BLaER1 (cell line): ENCODE measurements around the gene MT2A.

Experiments
- H3K27ac ChIP-seq: shearing (Covaris generic); formaldehyde crosslinking; 2 replicates; pipeline ENCODE4 v1.8.1; 2022
- H3K27me3 ChIP-seq: shearing (Covaris generic); formaldehyde crosslinking; 2 replicates; pipeline ENCODE4 v1.8.1; 2022
- H3K36me3 ChIP-seq: shearing (Covaris generic); formaldehyde crosslinking; 2 replicates; pipeline ENCODE4 v1.8.1; 2022
- H3K4me1 ChIP-seq: shearing (Covaris generic); formaldehyde crosslinking; 2 replicates; pipeline ENCODE4 v1.8.1; 2022
- H3K4me2 ChIP-seq: shearing (Covaris generic); formaldehyde crosslinking; 2 replicates; pipeline ENCODE4 v1.8.1; 2022
- H3K4me3 ChIP-seq: shearing (Covaris generic); formaldehyde crosslinking; 2 replicates; pipeline ENCODE4 v1.8.1; 2022
- H3K9ac ChIP-seq: shearing (Covaris generic); formaldehyde crosslinking; 2 replicates; pipeline ENCODE4 v1.8.1; 2022
- H3K9me3 ChIP-seq: shearing (Covaris generic); formaldehyde crosslinking; 2 replicates; pipeline ENCODE4 v1.8.1; 2022
- H4K20me1 ChIP-seq: shearing (Covaris generic); formaldehyde crosslinking; 2 replicates; pipeline ENCODE4 v1.8.1; 2022
- Cebpa-rat ChIP-seq: shearing (Covaris generic); IDR thresholded peaks from 2 replicates; pipeline ENCODE4 v1.8.1; 2022

Gene MT2A

GRCh38 chr16:56608876-56609462, 585 bp downstream of the MT2A start:
- no peaks in the 10 kb centered on the region for H3K36me3 ChIP-seq
- H3K4me1 ChIP-seq, result peaks cover 47% of the 10 kb centered on the region
- H3K9me3 ChIP-seq, result no peaks in the 10 kb centered on the region
- H3K27ac ChIP-seq, result no peak overlapping the region
- H3K27me3 ChIP-seq, result no peaks in the 10 kb centered on the region
- peak overlapping the region; percentile 100 for H3K4me2 ChIP-seq
- no peaks in the 10 kb centered on the region for H4K20me1 ChIP-seq
- peak overlapping the region; percentile 62 for H3K9ac ChIP-seq
- H3K4me3 ChIP-seq, result peak overlapping the region; percentile 70
- TF ChIP-seq Cebpa-rat, result no peak

- no peak for TF ChIP-seq Cebpa-rat
- Histone ChIP-seq H3K4me1 (peaks cover 47% of the 10 kb centered on the region), H3K9ac (peak overlapping the region; percentile 62)
These were observed 1.1 kb downstream of the MT2A start for GRCh38 chr16:56609463-56609921.

GRCh38 chr16:56610017-56610608, 1.7 kb downstream of the MT2A start:
- Histone ChIP-seq H3K9me3 (no peaks in the 10 kb centered on the region), H4K20me1 (no peaks in the 10 kb centered on the region), H3K4me1 (peaks cover 47% of the 10 kb centered on the region), H3K27me3 (peaks cover 5% of the 10 kb centered on the region), H3K4me2 (peak overlapping the region; percentile 100), H3K27ac (no peak overlapping the region), H3K4me3 (peak overlapping the region; percentile 70), H3K36me3 (no peaks in the 10 kb centered on the region), H3K9ac (no peak overlapping the region)
- TF ChIP-seq Cebpa-rat, result no peak

More at GRCh38 chr16:56609463-56609921, 1.1 kb downstream of the MT2A start:
- H3K4me2 ChIP-seq, result peak overlapping the region; percentile 100
- H4K20me1 ChIP-seq, result no peaks in the 10 kb centered on the region
- H3K9me3 ChIP-seq, result no peaks in the 10 kb centered on the region
- H3K36me3 ChIP-seq, result no peaks in the 10 kb centered on the region
- no peaks in the 10 kb centered on the region for H3K27me3 ChIP-seq
- H3K4me3 ChIP-seq, result peak overlapping the region; percentile 70
- no peak overlapping the region for H3K27ac ChIP-seq

GRCh38 chr16:56610609-56611111, 2.3 kb downstream of the MT2A start:
- H3K27me3 ChIP-seq, result peaks cover 9% of the 10 kb centered on the region
- H4K20me1 ChIP-seq, result no peaks in the 10 kb centered on the region
- H3K4me2 ChIP-seq, result peak overlapping the region; percentile 100
- no peak overlapping the region for H3K4me3 ChIP-seq
- TF ChIP-seq Cebpa-rat, result no peak
- H3K36me3 ChIP-seq, result no peaks in the 10 kb centered on the region
- H3K9ac ChIP-seq, result no peak overlapping the region
- H3K27ac ChIP-seq, result no peak overlapping the region
- peaks cover 47% of the 10 kb centered on the region for H3K4me1 ChIP-seq
- no peaks in the 10 kb centered on the region for H3K9me3 ChIP-seq

GRCh38 chr16:56611281-56611833, 3.0 kb downstream of the MT2A start:
- H3K9ac ChIP-seq, result no peak overlapping the region
- peaks cover 16% of the 10 kb centered on the region for H3K27me3 ChIP-seq
- H3K9me3 ChIP-seq, result no peaks in the 10 kb centered on the region
- H3K36me3 ChIP-seq, result no peaks in the 10 kb centered on the region
- peak overlapping the region; percentile 100 for H3K4me2 ChIP-seq
- H4K20me1 ChIP-seq, result no peaks in the 10 kb centered on the region
- peaks cover 47% of the 10 kb centered on the region for H3K4me1 ChIP-seq
- no peak overlapping the region for H3K4me3 ChIP-seq
- H3K27ac ChIP-seq, result no peak overlapping the region
- no peak for TF ChIP-seq Cebpa-rat

- H3K4me1 ChIP-seq, result peaks cover 30% of the 10 kb centered on the region
- TF ChIP-seq Cebpa-rat, result no peak
- no peak overlapping the region for H3K4me3 ChIP-seq
- no peak overlapping the region for H3K9ac ChIP-seq
- H3K36me3 ChIP-seq, result no peaks in the 10 kb centered on the region
- H3K9me3 ChIP-seq, result no peaks in the 10 kb centered on the region
- H3K27me3 ChIP-seq, result peaks cover 39% of the 10 kb centered on the region
- H3K27ac ChIP-seq, result no peak overlapping the region
- no peak overlapping the region for H3K4me2 ChIP-seq
- peaks cover 7% of the 10 kb centered on the region; the same call in 1 of the 2 replicates for H4K20me1 ChIP-seq
These were observed 5.3 kb downstream of the MT2A start for GRCh38 chr16:56613706-56614105.

GRCh38 chr16:56614549-56614991, 6.2 kb downstream of the MT2A start:
- TF ChIP-seq Cebpa-rat, result no peak
- Histone ChIP-seq H3K9me3 (no peaks in the 10 kb centered on the region), H3K9ac (no peak overlapping the region), H3K36me3 (no peaks in the 10 kb centered on the region), H3K4me1 (peaks cover 22% of the 10 kb centered on the region), H3K27ac (no peak overlapping the region), H3K27me3 (peaks cover 48% of the 10 kb centered on the region), H3K4me3 (no peak overlapping the region), H3K4me2 (no peak overlapping the region), H4K20me1 (peaks cover 7% of the 10 kb centered on the region; the same call in 1 of the 2 replicates)

GRCh38 chr16:56615353-56615752, 7.0 kb downstream of the MT2A start:
- Histone ChIP-seq H3K27me3 (peaks cover 55% of the 10 kb centered on the region), H3K4me1 (peaks cover 14% of the 10 kb centered on the region), H4K20me1 (peaks cover 7% of the 10 kb centered on the region; the same call in 1 of the 2 replicates), H3K9ac (no peak overlapping the region), H3K4me2 (no peak overlapping the region), H3K27ac (no peak overlapping the region), H3K36me3 (no peaks in the 10 kb centered on the region), H3K9me3 (no peaks in the 10 kb centered on the region), H3K4me3 (no peak overlapping the region)
- TF ChIP-seq Cebpa-rat, result no peak

GRCh38 chr16:56616608-56617211, 8.3 kb downstream of the MT2A start:
- Histone ChIP-seq H3K4me3 (no peak overlapping the region), H3K9ac (no peak overlapping the region), H4K20me1 (peaks cover 7% of the 10 kb centered on the region; the same call in 1 of the 2 replicates), H3K27me3 (peaks cover 63% of the 10 kb centered on the region), H3K4me2 (no peak overlapping the region), H3K27ac (no peak overlapping the region), H3K4me1 (peaks cover under 1% of the 10 kb centered on the region; the same call in 1 of the 2 replicates), H3K36me3 (no peaks in the 10 kb centered on the region), H3K9me3 (no peaks in the 10 kb centered on the region)
- TF ChIP-seq Cebpa-rat, result no peak
